ENCODE measurements around the gene HNF1A.

The HNF1A gene

GRCh38 chr12:120990487-120991055, 12.2 kb downstream of the HNF1A start:
- no peak for DNase-seq

DNA sequence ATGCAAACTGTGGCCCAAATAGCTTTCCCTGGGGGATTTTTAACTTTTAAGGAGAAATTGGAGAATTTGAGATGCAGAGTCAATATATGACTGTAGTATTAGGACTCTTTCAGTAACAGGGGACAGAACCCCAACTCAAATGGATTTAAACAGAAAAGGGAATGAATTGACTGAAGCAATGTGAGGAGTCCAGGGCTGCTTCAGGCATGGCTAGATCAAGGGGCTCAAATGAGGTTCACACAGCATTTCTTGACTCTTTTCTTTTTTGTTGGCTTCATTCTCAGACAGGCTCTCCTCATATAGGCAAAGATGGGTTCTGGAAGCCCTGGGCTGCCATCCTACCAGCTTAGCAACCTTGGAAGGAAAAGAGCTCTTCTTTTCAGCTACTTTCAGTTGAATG, 13.6 kb downstream of the HNF1A start:
- no peak for DNase-seq

GRCh38 chr12:120992989-120993388, 14.6 kb downstream of the HNF1A start:
- DNase-seq: no peak

DNA sequence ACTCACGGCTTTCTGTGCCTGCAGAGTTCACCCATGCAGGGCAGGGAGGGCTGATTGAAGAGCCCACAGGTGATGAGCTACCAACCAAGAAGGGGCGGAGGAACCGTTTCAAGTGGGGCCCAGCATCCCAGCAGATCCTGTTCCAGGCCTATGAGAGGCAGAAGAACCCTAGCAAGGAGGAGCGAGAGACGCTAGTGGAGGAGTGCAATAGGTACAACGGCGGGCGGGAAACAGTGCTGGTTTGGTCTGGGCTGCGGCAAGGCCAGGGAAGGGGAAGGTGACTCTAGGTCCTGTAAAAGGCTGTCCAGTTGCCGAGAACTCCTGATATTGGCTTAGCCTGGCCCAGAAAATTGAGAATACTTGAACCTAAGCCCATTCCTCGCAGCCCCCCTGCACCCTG, 15.2 kb downstream of the HNF1A start:
- no peak for DNase-seq

DNA sequence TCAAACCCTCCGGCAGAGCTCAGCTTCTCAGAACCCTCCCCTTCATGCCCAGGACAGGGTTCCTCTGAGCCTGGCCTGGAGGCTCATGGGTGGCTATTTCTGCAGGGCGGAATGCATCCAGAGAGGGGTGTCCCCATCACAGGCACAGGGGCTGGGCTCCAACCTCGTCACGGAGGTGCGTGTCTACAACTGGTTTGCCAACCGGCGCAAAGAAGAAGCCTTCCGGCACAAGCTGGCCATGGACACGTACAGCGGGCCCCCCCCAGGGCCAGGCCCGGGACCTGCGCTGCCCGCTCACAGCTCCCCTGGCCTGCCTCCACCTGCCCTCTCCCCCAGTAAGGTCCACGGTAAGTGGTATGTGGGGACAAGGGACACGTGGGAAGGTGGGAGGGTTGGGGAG, 15.7 kb downstream of the HNF1A start:
- no peak for DNase-seq

DNA sequence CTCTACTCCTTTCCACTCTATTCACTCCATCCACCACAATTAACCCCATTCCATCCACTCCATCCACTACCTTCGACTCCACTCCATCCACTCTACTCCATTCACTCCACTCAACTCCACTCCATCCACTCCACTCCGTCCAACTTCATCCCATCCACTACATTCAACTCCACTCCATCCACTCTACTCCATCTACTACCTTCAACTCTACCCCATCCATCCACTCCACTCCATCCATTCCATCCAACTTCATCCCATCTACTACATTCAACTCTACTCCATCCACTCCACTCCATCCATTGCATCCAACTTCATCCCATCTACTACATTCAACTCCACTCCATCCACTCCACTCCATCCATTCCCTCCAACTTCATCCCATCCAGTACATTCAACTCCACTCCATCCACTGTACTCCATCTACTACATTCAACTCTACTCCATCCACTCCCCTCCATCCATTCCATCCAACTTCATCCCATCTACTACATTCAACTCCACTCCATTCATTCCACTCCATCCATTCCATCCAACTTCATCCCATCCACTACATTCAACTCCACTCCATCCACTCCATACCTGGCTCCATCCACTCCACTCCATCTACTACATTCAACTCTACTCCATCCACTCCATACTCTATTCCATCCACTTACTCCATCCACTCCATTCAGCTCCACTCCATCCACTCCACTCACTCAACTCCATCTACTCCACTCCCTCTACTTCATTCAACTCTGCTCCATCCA, 16.4 kb downstream of the HNF1A start:
- DNase-seq: no peak

DNA sequence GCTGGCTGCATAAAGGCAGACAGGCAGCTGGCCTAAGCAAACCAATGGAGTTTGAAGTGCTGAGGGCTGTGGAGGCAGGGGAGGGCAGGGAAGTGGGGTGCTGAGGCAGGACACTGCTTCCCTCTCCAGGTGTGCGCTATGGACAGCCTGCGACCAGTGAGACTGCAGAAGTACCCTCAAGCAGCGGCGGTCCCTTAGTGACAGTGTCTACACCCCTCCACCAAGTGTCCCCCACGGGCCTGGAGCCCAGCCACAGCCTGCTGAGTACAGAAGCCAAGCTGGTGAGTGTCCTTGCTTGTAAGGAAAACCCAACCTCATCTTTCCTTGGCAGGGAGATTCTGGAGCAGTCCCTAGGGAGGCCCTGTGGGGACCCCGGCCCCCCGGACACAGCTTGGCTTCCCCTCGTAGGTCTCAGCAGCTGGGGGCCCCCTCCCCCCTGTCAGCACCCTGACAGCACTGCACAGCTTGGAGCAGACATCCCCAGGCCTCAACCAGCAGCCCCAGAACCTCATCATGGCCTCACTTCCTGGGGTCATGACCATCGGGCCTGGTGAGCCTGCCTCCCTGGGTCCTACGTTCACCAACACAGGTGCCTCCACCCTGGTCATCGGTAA, 17.9 kb downstream of the HNF1A start:
- no peak for DNase-seq

DNA sequence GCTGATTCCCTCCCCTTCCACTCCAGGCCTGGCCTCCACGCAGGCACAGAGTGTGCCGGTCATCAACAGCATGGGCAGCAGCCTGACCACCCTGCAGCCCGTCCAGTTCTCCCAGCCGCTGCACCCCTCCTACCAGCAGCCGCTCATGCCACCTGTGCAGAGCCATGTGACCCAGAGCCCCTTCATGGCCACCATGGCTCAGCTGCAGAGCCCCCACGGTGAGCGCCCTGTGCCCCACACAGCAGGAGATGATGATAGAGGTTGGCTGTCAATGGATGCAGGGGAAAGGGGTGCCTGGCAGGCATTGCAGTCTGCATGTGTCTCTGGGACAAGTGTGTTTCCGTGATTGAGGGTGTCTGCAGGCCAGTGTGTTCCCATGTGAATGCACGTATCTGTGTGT, 19.1 kb downstream of the HNF1A start:
- no peak for DNase-seq

DNA sequence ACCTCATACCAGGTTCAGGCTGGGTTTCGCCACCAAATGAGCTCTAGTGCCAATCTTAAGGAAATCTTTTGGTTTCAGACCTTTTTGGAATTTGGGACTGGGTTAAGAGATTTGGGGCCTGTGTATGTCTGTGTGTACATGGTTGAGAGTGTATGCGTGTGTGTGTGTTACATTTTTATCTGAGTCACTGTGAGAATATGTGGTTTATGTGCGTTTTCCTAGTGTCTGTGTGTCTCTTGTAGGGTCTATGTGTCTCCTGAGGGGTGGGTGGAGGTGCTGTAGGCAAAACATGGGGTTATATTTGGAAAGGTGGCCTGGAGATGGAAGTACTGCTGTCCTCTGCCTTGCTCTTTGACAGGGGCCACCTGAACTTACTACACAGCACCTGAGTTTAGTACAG, 20.1 kb downstream of the HNF1A start:
- DNase-seq: no peak

GRCh38 chr12:120999191-121000120, 21.1 kb downstream of the HNF1A start:
- DNase-seq: no peak

GRCh38 chr12:121000530-121000929, 22.2 kb downstream of the HNF1A start:
- no peak for DNase-seq

GRCh38 chr12:121001060-121001459, 22.7 kb downstream of the HNF1A start:
- DNase-seq: no peak

- DNase-seq: no peak
Observed at GRCh38 chr12:121001841-121002483, 23.6 kb downstream of the HNF1A start.

GRCh38 chr12:121003650-121004049, 25.3 kb downstream of the HNF1A start:
- no peak for DNase-seq

GRCh38 chr12:121004253-121004815, 26.0 kb downstream of the HNF1A start:
- no peak for DNase-seq

DNA sequence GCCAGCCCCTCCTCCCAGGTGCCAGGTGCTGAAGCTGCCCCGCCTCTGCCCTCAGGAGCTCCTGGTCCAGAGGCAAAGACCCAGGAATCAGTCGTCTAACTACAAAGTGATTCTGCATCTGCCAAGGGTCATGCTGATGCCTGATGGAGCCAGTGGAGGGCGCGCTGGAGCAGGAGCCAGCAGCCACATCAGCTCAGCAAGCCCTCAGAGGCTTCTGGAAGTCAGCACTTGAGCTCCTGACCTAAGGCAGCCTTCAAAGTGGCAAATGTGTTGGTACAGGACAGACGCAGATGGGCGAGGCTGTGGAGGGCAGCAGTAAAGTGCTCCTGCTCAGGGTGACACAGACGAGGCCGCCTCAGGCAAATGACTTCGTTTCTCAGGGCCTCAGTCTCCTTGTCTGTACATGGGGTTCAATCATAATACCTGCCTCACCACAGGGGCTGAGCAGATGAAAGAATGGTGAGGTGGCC, 27.0 kb downstream of the HNF1A start:
- DNase-seq: no peak

DNA sequence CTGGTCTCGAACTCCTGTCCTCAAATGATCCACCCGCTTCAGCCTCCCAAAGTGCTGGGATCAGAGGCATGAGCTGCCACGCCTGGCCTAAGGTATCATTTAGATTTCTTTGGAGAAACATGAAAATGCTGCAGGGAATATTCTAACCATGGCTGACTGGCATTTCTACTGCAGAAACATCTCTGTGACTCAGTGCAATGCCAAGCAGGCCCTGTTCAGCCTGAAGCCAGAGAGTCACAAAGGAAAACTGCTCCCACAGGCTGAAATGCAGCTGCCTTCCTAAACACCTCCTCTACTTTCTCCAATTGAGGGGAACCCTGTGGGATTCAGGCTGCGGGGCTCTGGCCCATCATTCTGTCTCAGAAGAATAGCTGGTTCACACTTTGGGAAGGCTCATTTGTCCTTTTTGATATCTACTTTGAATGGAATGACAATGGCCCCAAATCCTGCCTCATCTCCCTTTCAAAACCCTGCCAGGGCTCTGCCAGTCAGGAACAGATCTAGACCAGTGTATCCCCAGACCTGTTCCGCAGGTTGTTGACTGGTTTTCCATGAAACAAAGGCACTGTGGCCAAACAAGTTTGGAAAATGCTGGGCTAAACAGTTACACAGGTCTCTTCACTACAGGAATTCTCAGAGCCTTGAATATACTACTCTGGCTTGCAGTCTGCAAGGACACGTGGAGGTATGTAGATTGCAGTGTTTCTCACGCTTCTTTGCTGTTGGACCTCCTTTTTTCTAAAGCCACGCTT, 30.2 kb downstream of the HNF1A start:
- no peak for DNase-seq

DNA sequence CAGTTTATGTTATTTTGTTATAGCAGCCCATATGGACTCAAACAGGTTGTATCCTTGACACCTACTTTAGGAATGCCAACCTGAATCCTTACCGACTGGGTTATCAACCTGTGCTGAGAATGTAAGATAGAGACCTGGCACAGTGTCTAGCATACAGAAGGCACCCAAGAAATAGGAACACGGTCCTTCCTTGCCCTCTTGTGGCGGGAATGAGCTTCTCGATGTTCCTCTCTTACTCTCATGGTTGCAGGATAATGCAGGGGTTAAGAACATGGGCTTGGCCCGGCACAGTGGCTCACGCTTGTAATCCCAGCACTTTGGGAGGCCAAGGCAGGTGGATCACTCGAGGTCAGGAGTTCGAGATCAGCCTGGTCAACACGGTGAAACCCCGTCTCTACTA, 31.4 kb downstream of the HNF1A start:
- DNase-seq: peak; percentile 41

GRCh38 chr12:121010860-121011259, 32.5 kb downstream of the HNF1A start:
- no peak for DNase-seq

- no peak for DNase-seq
Observed at GRCh38 chr12:121011820-121012219, 33.5 kb downstream of the HNF1A start.

DNA sequence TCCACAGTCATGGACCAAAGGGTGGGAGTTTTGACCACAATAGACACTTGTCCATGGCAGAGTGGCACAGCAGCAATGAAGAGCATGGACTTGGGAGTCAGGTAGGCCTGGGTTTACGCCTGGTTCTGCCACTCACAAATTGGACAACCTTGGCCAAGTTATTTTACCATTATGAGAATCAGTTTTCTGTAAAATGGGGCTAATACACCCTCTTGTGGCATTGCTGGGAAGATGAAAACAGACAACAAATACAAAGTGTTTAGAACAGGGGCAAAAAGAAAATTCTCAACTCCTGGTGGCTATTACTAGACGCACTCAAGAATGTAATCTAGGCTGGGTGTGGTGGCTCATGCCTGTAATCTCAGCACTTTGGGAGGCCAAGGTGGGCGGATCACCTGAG, 35.4 kb downstream of the HNF1A start:
- DNase-seq: no peak

All from NCI-H2107 (cell line).